Inferior parietal cortex (tissue), 1 donor: ENCODE measurements around the gene AHNAK2.

Source experiments
- DNase-seq: peaks from one replicate; pipeline ENCODE4 v3.0.0-alpha.2; 2016; ENCODE audit errors: extremely low spot score

AHNAK2 gene

GRCh38 chr14:105012171-105012985 lies 34.2 kb upstream of the AHNAK2 start:
- DNase-seq, result no peak

- DNase-seq, result no peak
Measured at GRCh38 chr14:105011312-105011990, 33.3 kb upstream of the AHNAK2 start.

- DNase-seq, result no peak
Measured at GRCh38 chr14:105010891-105011291, 32.7 kb upstream of the AHNAK2 start.

- no peak for DNase-seq
Measured at GRCh38 chr14:105010106-105010505, 31.9 kb upstream of the AHNAK2 start.

- no peak for DNase-seq
Measured at GRCh38 chr14:105007593-105008264, 29.6 kb upstream of the AHNAK2 start.

GRCh38 chr14:105006831-105007592 lies 28.8 kb upstream of the AHNAK2 start:
- DNase-seq, result no peak

- no peak for DNase-seq
Measured at GRCh38 chr14:105005929-105006830, 28.0 kb upstream of the AHNAK2 start.

- DNase-seq, result no peak
Measured at GRCh38 chr14:105005329-105005928, 27.3 kb upstream of the AHNAK2 start.

GRCh38 chr14:104999361-104999760 lies 21.2 kb upstream of the AHNAK2 start:
- DNase-seq, result no peak

GRCh38 chr14:104998801-104999200 lies 20.6 kb upstream of the AHNAK2 start:
- no peak for DNase-seq

GRCh38 chr14:104996483-104996882 lies 18.3 kb upstream of the AHNAK2 start:
- DNase-seq, result no peak

GRCh38 chr14:104996032-104996431 lies 17.9 kb upstream of the AHNAK2 start:
- no peak for DNase-seq

GRCh38 chr14:104994978-104995377 lies 16.8 kb upstream of the AHNAK2 start:
- DNase-seq, result no peak

- DNase-seq, result no peak
Measured at GRCh38 chr14:104993808-104994591, 15.8 kb upstream of the AHNAK2 start.

- DNase-seq, result no peak
Measured at GRCh38 chr14:104993306-104993705, 15.1 kb upstream of the AHNAK2 start.

- no peak for DNase-seq
Measured at GRCh38 chr14:104992501-104992900, 14.3 kb upstream of the AHNAK2 start.

- DNase-seq, result no peak
Measured at GRCh38 chr14:104991896-104992230, 13.7 kb upstream of the AHNAK2 start.

- no peak for DNase-seq
Measured at GRCh38 chr14:104989951-104990303, 11.8 kb upstream of the AHNAK2 start.

- no peak for DNase-seq
Measured at GRCh38 chr14:104989236-104989950, 11.2 kb upstream of the AHNAK2 start.
